GM19025 (cell line): ENCODE measurements around the gene U2SURP.
"Not testable (repeated sequence)": the region's sequence is repeated elsewhere in the genome, so short reads cannot be mapped to it uniquely, and the experiment has no call there.

Experiments
- ATAC-seq: cut with Tn5 transposase; IDR thresholded peaks from one replicate; pipeline ENCODE4 v1.9.1; 2021; ENCODE audit warnings: mild to moderate bottlenecking, low read depth, moderate library complexity; ENCODE audit not compliant: unreplicated experiment

Gene U2SURP

GRCh38 chr3:142976621-142977398 lies 24.6 kb upstream of the U2SURP start:
- ATAC-seq = no peak

- no peak for ATAC-seq
These were observed 24.0 kb upstream of the U2SURP start for GRCh38 chr3:142977399-142977728.

GRCh38 chr3:142981108-142981507 lies 20.3 kb upstream of the U2SURP start:
- no peak for ATAC-seq

GRCh38 chr3:142982038-142982773 lies 19.2 kb upstream of the U2SURP start:
- no peak for ATAC-seq

- no peak for ATAC-seq
These were observed 18.1 kb upstream of the U2SURP start for GRCh38 chr3:142983318-142983717.

- ATAC-seq = no peak
These were observed 17.1 kb upstream of the U2SURP start for GRCh38 chr3:142984255-142984654.

GRCh38 chr3:142987080-142987700 lies 14.2 kb upstream of the U2SURP start:
- ATAC-seq = no peak

- ATAC-seq = peak; percentile 59
These were observed 13.7 kb upstream of the U2SURP start for GRCh38 chr3:142987707-142988106.

GRCh38 chr3:142988221-142988620 lies 13.1 kb upstream of the U2SURP start:
- not testable (repeated sequence) for ATAC-seq

GRCh38 chr3:142988826-142989225 lies 12.5 kb upstream of the U2SURP start:
- not testable (repeated sequence) for ATAC-seq

- ATAC-seq = no peak
These were observed 10.6 kb upstream of the U2SURP start for GRCh38 chr3:142990721-142991120.

GRCh38 chr3:142992323-142992722 lies 9.0 kb upstream of the U2SURP start:
- no peak for ATAC-seq

- no peak for ATAC-seq
These were observed 7.4 kb upstream of the U2SURP start for GRCh38 chr3:142993958-142994442.

- no peak for ATAC-seq
These were observed 4.0 kb upstream of the U2SURP start for GRCh38 chr3:142997330-142997729.

GRCh38 chr3:142998439-142998838 lies 2.9 kb upstream of the U2SURP start:
- ATAC-seq = no peak

GRCh38 chr3:142999881-143000280 lies 1.5 kb upstream of the U2SURP start:
- ATAC-seq = no peak

GRCh38 chr3:143000528-143000927 lies 842 bp upstream of the U2SURP start:
- no peak for ATAC-seq

- peak; percentile 56 for ATAC-seq
These were observed 369 bp upstream of the U2SURP start for GRCh38 chr3:143001034-143001368.

- ATAC-seq = peak; percentile 22
These were observed 828 bp downstream of the U2SURP start for GRCh38 chr3:143002083-143002712.

GRCh38 chr3:143002727-143003126 lies 1.4 kb downstream of the U2SURP start:
- no peak for ATAC-seq

- no peak for ATAC-seq
These were observed 3.5 kb downstream of the U2SURP start for GRCh38 chr3:143004823-143005222.
